ENCODE results near the gene MGAT5.

DNA sequence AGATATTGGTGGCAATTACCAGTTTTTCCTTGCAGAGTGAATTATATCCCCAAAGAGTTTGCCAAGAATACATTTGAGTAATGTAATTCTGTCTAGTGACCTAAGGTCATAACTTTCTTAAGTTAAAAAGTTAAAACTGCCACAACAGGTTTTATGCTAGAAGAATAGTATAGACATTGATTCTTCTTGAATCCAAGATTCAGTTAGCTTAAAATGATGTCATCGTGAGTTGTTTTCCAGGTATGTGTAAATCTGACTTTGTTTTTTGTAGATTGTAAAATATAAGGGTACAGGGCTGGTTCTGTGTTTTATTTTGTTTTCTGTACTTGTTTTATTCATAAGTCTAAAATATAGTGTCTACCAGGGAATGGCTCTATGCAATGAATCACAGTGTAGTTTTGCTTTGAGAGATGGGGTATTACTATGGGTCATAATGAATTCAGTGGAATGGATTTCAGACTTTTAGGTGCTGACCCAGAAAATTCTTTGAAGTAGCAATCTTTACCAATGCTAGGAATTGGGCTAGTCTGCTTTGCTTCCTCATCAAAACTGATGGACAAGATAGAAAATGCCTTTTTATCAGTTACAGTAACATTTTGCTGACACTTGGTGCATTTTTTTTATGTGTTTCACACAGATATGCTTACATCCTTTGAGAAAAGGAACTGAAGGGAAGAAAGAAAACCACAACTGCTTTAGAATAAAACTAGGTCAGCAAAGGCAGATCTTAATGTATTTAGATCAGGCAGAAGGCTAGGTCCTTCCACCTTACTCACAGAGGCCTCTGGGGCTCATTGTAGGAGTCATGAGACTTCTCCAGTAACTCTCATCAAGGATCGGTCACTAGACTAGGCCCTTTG, 20.8 kb upstream of the MGAT5 start:
- TF ChIP-seq, protein P1, sequence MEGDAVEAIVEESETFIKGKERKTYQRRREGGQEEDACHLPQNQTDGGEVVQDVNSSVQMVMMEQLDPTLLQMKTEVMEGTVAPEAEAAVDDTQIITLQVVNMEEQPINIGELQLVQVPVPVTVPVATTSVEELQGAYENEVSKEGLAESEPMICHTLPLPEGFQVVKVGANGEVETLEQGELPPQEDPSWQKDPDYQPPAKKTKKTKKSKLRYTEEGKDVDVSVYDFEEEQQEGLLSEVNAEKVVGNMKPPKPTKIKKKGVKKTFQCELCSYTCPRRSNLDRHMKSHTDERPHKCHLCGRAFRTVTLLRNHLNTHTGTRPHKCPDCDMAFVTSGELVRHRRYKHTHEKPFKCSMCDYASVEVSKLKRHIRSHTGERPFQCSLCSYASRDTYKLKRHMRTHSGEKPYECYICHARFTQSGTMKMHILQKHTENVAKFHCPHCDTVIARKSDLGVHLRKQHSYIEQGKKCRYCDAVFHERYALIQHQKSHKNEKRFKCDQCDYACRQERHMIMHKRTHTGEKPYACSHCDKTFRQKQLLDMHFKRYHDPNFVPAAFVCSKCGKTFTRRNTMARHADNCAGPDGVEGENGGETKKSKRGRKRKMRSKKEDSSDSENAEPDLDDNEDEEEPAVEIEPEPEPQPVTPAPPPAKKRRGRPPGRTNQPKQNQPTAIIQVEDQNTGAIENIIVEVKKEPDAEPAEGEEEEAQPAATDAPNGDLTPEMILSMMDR (IDR thresholded peaks at IDR 0.05), result no peak
- TF ChIP-seq EP300 (IDR thresholded peaks at IDR 0.05), result no peak
